K562 (cell line): ENCODE data around the gene MAP3K19. TPM values are rescaled to one million over a fixed set of nuclear protein-coding genes. Genes with fewer than 3 reads are reported as not detected.

ENCODE experiments used
- CHD7 ChIP-seq: fragments of 200-600 bp; sonication (generic); IDR thresholded peaks from one replicate; pipeline ENCODE4 v1.6.1; 2012; ENCODE audit warnings: mild to moderate bottlenecking, low read depth, low read length, inconsistent platforms
- MXI1 ChIP-seq: IDR thresholded peaks from 2 replicates; pipeline ENCODE4 v1.6.1; 2011; ENCODE audit warnings: low read depth, mild to moderate bottlenecking, improper control_type of control experiment, low read length
- PHF21A ChIP-seq: fragments of 450-650 bp; IDR thresholded peaks from 2 replicates; pipeline ENCODE4 v1.6.1; 2017; ENCODE audit warnings: low read depth, borderline replicate concordance
- PREB ChIP-seq: sonication (generic); formaldehyde crosslinking; IDR thresholded peaks from 2 replicates; pipeline ENCODE4 v1.8.1; 2023; ENCODE audit warnings: mild to moderate bottlenecking, missing genetic modification reagents
- PRMT5 ChIP-seq: sonication (generic); formaldehyde crosslinking; IDR thresholded peaks from 2 replicates; pipeline ENCODE4 v1.5.0; 2020; ENCODE audit warnings: missing genetic modification reagents
- THRAP3 ChIP-seq: fragments of 450-650 bp; IDR thresholded peaks from 2 replicates; pipeline ENCODE4 v1.6.1; 2016; ENCODE audit warnings: mild to moderate bottlenecking, inconsistent platforms, borderline replicate concordance
- USF2 ChIP-seq: sonication (generic); formaldehyde crosslinking; IDR thresholded peaks from 2 replicates; pipeline ENCODE4 v1.5.0; 2020; ENCODE audit warnings: missing genetic modification reagents
- ZBTB34 ChIP-seq: fragments of 250-450 bp; sonication (Bioruptor Pico); IDR thresholded peaks from 2 replicates; pipeline ENCODE4 v1.8.0; 2021; ENCODE audit warnings: mild to moderate bottlenecking, moderate library complexity
- ZNF639 ChIP-seq, 2 experiments: fragments of 200-800 bp in 1 of 2; sonication (Bioruptor generic) in 1 of 2; sonication (generic) in 1 of 2; formaldehyde crosslinking in 1 of 2; IDR thresholded peaks in 1 of 2; conservative IDR thresholded peaks in 1 of 2; 2 replicates each; pipeline versions ENCODE4 v1.5.0 to v1.6.1; 2016 to 2020; ENCODE audit warnings: missing compliant biosample characterization in 1 of 2, missing genetic modification characterization in 1 of 2, missing genetic modification reagents in 1 of 2
- polyA plus RNA-seq, 8 experiments: library from polyadenylated mRNA; depleted of rRNA in 4 of 8; stranded (reverse) in 5 of 8; unstranded in 3 of 8; fragments of >200 nt; fragmentation: Nextera tagmentation in 2 of 8; fragmentation: Illumina TruSeq in 1 of 8; extraction: Ambion mirVana in 2 of 8; extraction: Trizol in 1 of 8; gene quantifications; 2 replicates each; pipeline versions ENCODE4 v1.2.1 to v1.2.3, GENCODE V29; 2011 to 2014; ENCODE audit warnings: inconsistent platforms in 1 of 8, missing spikeins in 1 of 8
- total RNA-seq, 7 experiments: library from RNA; depleted of rRNA in 6 of 7; stranded (reverse); fragments of >200 nt in 6 of 7; fragmentation: Illumina TruSeq in 2 of 7; extraction: Trizol in 2 of 7; gene quantifications; 2 replicates each; pipeline versions ENCODE4 v1.2.1 to v1.2.3, GENCODE V29; 2011 to 2021; ENCODE audit warnings: low replicate concordance in 1 of 7

Gene MAP3K19
- total and polyA plus RNA-seq, 9 of the 15 experiments (the other 6 are each of a cell fraction or from before 2014, with no cell fraction given) = 0.29 TPM; not detected in 8

GRCh38 chr2:134918526-134919340 is 128.5 kb downstream of the MAP3K19 start, which contains the start of gene CCNT2 (continued):
- no peak for TF ChIP-seq ZBTB34 (CRISPR knock-in tag)
- TF ChIP-seq MXI1 = no peak
- TF ChIP-seq PREB (CRISPR knock-in tag) = 0 out of 2 replicates have a peak, but pooled peaks have one; percentile 51
- peak; percentile 19; the same call in 1 of the 2 replicates for TF ChIP-seq PHF21A
- TF ChIP-seq THRAP3 = no peak
- TF ChIP-seq ZNF639 (CRISPR knock-in tag; conservative IDR thresholded peaks at IDR 0.05 in 1 of 2, IDR thresholded peaks at IDR 0.05 in 1 of 2) = peak in 1 of 2 experiments; percentile 99; a peak in 2 of 4 replicates
- TF ChIP-seq PRMT5 (CRISPR knock-in tag) = no peak
- TF ChIP-seq CHD7 = no peak
- no peak for TF ChIP-seq USF2
